Measurements from ENCODE around the gene MRPL47. TPM values are rescaled to one million over a fixed set of nuclear protein-coding genes. Genes with fewer than 3 reads are reported as not detected.

The MRPL47 gene
- total RNA-seq, 1 donor from 2014 or later, result 44.3 TPM

GRCh38 chr3:179544981-179545645 is 59.3 kb downstream of the MRPL47 start:
- Mint-ChIP-seq H3K27ac (no peak overlapping the region), H3K4me1 (ENCODE audit: low read depth) (no peaks in the 10 kb centered on the region), H3K27me3 (no peaks in the 10 kb centered on the region), H3K4me3 (ENCODE audit: low read depth) (no peak overlapping the region), H3K9me3 (ENCODE audit: low read depth) (no peaks in the 10 kb centered on the region), H3K36me3 (ENCODE audit: insufficient read depth) (no peaks in the 10 kb centered on the region)
- DNase-seq (ENCODE audit: low spot score, unreplicated experiment), result no peak
- TF ChIP-seq CTCF (IDR thresholded peaks at IDR 0.05; ENCODE audit: unreplicated experiment), result no peak

GRCh38 chr3:179542375-179542774 is 62.1 kb downstream of the MRPL47 start:
- no peak for DNase-seq (ENCODE audit: low spot score, unreplicated experiment)
- Mint-ChIP-seq H3K9me3 (ENCODE audit: low read depth) (no peaks in the 10 kb centered on the region), H3K4me3 (ENCODE audit: low read depth) (no peak overlapping the region), H3K27me3 (no peaks in the 10 kb centered on the region), H3K27ac (no peak overlapping the region), H3K4me1 (ENCODE audit: low read depth) (no peaks in the 10 kb centered on the region), H3K36me3 (ENCODE audit: insufficient read depth) (no peaks in the 10 kb centered on the region)
- no peak for TF ChIP-seq CTCF (IDR thresholded peaks at IDR 0.05; ENCODE audit: unreplicated experiment)

- TF ChIP-seq CTCF (IDR thresholded peaks at IDR 0.05; ENCODE audit: unreplicated experiment), result no peak
- H3K9me3 Mint-ChIP-seq (ENCODE audit: low read depth), result no peaks in the 10 kb centered on the region
- H3K36me3 Mint-ChIP-seq (ENCODE audit: insufficient read depth), result no peaks in the 10 kb centered on the region
- no peaks in the 10 kb centered on the region for H3K27me3 Mint-ChIP-seq
- H3K4me3 Mint-ChIP-seq (ENCODE audit: low read depth), result no peak overlapping the region
- DNase-seq (ENCODE audit: low spot score, unreplicated experiment), result no peak
- H3K27ac Mint-ChIP-seq, result no peak overlapping the region
- no peaks in the 10 kb centered on the region for H3K4me1 Mint-ChIP-seq (ENCODE audit: low read depth)
These were observed 62.8 kb downstream of the MRPL47 start for GRCh38 chr3:179541596-179541995.

- H3K4me1 Mint-ChIP-seq (ENCODE audit: low read depth), result no peaks in the 10 kb centered on the region
- no peak for DNase-seq (ENCODE audit: low spot score, unreplicated experiment)
- no peak overlapping the region for H3K27ac Mint-ChIP-seq
- H3K27me3 Mint-ChIP-seq, result no peaks in the 10 kb centered on the region
- H3K4me3 Mint-ChIP-seq (ENCODE audit: low read depth), result no peak overlapping the region
- H3K36me3 Mint-ChIP-seq (ENCODE audit: insufficient read depth), result no peaks in the 10 kb centered on the region
- no peaks in the 10 kb centered on the region for H3K9me3 Mint-ChIP-seq (ENCODE audit: low read depth)
- no peak for TF ChIP-seq CTCF (IDR thresholded peaks at IDR 0.05; ENCODE audit: unreplicated experiment)
These were observed 63.3 kb downstream of the MRPL47 start for GRCh38 chr3:179541094-179541493.

Other genes starting within 250 kb of the MRPL47 start
- 1.4 and 2.6 TPM in 2 replicates for gene GNB4, start 153.2 kb downstream of the MRPL47 start, total RNA-seq
- 72.4 and 75.6 TPM in 2 replicates for gene ACTL6A, start 41.7 kb downstream of the MRPL47 start, total RNA-seq
- 77.3 and 82.8 TPM in 2 replicates for gene NDUFB5, start 156 bp upstream of the MRPL47 start, total RNA-seq
- gene USP13, start 48.4 kb upstream of the MRPL47 start, total RNA-seq, result 10.7 and 11.8 TPM in 2 replicates

Measured in progenitor cell of endocrine pancreas (in vitro differentiated cells).